ENCODE measurements around the gene ECHDC1. TPM values are rescaled to one million over a fixed set of nuclear protein-coding genes. Genes with fewer than 3 reads are reported as not detected.
A peak's percentile ranks its signal among the peaks of the same experiment; 100 is the strongest.

Gene ECHDC1
- total and polyA plus RNA-seq, 2 of the 8 experiments (the other 6 are each of a cell fraction or from before 2014, with no cell fraction given): 11.3 to 60.5 TPM

GRCh38 chr6:127365874-127366273 lies 22.5 kb upstream of the ECHDC1 start:
- 96% methylated on average over 5 of the region's 5 CpGs; no CpG with 5 or more reads in 1 of the 2 experiments for WGBS, 2 experiments (ENCODE audit: extremely low coverage in 1 of 2, insufficient coverage in 1 of 2, insufficient read length in 1 of 2, insufficient replicate concordance in 2 of 2, low coverage in 1 of 2, low lambda C conversion rate in 2 of 2, missing lambda C conversion rate in 1 of 2)
- Histone ChIP-seq H3K79me1 (ENCODE audit: low read depth, low read length) (no peaks in the 10 kb centered on the region), H4K8ac (ENCODE audit: extremely low read depth, insufficient read depth, low read length) (no peak overlapping the region), H3K27ac (ENCODE audit: low read depth, low read length) (no peak overlapping the region), H2BK15ac (ENCODE audit: low read length) (no peak overlapping the region), H3K56ac (replicated peaks; ENCODE audit: insufficient read length, low read depth, low read length) (peak overlapping the region; percentile 46), H3K4me3 (ENCODE audit: extremely low read depth in 1 of 4, insufficient read depth in 2 of 4, low read depth in 3 of 4, low read length in 4 of 4) (no peak overlapping the region), H4K5ac (ENCODE audit: insufficient read length, low read depth, low read length) (no peak overlapping the region), H2BK20ac (ENCODE audit: low read length) (peak overlapping the region; percentile 76; the same call in 1 of the 2 replicates), H3K23me2 (ENCODE audit: low read depth, low read length) (no peaks in the 10 kb centered on the region), H2AK5ac (ENCODE audit: low read depth, low read length) (0 out of 2 replicates have a peak overlapping the region, but pooled peaks have one; percentile 28), H4K91ac (replicated peaks; ENCODE audit: insufficient read length, low read length) (no peak overlapping the region), H3K79me2 (ENCODE audit: control insufficient read depth in 1 of 2, insufficient read depth in 2 of 2, low read length in 2 of 2) (no peaks in the 10 kb centered on the region; a peak in 1 of 4 replicates), H3K4ac (replicated peaks; ENCODE audit: insufficient read length, low read depth, low read length) (no peak overlapping the region), H3K9ac (replicated peaks in 1 of 4; ENCODE audit: extremely low read depth in 1 of 4, low read depth in 3 of 4, low read length in 3 of 4) (no peak overlapping the region), H3K4me2 (ENCODE audit: insufficient read depth in 1 of 2, low read depth in 2 of 2, low read length in 2 of 2) (no peak overlapping the region), H2BK120ac (replicated peaks; ENCODE audit: low read depth, low read length) (peak overlapping the region; percentile 64), H3K18ac (ENCODE audit: extremely low read depth, low read length) (peak overlapping the region; percentile 39; the same call in 1 of the 2 replicates), H3K9me3 (ENCODE audit: insufficient read depth in 2 of 2, low read depth in 1 of 2, low read length in 1 of 2) (no peaks in the 10 kb centered on the region), H3K27me3 (replicated peaks in 1 of 4; ENCODE audit: control insufficient read depth in 3 of 4, extremely low read depth in 1 of 4, insufficient read depth in 3 of 4, low read length in 3 of 4) (no peaks in the 10 kb centered on the region), H4K20me1 (replicated peaks in 1 of 2; ENCODE audit: control insufficient read depth in 1 of 2, insufficient read depth in 2 of 2, low read length in 2 of 2) (no peaks in the 10 kb centered on the region), H2BK5ac (ENCODE audit: low read depth, low read length) (peak overlapping the region; percentile 68), H2BK12ac (ENCODE audit: low read depth, low read length) (peak overlapping the region; percentile 65), H3K36me3 (ENCODE audit: control insufficient read depth in 2 of 4, insufficient read depth in 4 of 4, low read length in 3 of 4) (no peaks in the 10 kb centered on the region), H3K14ac (ENCODE audit: insufficient read length) (no peak overlapping the region), H3K23ac (ENCODE audit: insufficient read length) (no peak overlapping the region), H3K4me1 (replicated peaks in 1 of 4; ENCODE audit: control insufficient read depth in 3 of 4, insufficient read depth in 4 of 4, low read length in 3 of 4) (no peaks in the 10 kb centered on the region), H2AFZ (ENCODE audit: low read length) (no peak overlapping the region)
- ChIA-PET CTCF (ENCODE audit: partially characterized antibody) (interaction anchor here (1.1 to 1.3 kb wide), 3 partner anchors 24 to 150 kb away, joined by 3 read pairs; no protein-coding TSS in a partner anchor), POLR2A (ENCODE audit: partially characterized antibody) (no interaction called here)
- TF ChIP-seq SP4 (IDR thresholded peaks at IDR 0.05; ENCODE audit: low read length) (no peak), POU5F1 (IDR thresholded peaks at IDR 0.05; ENCODE audit: low read depth, low read length) (no peak), NRF1 (IDR thresholded peaks at IDR 0.05; ENCODE audit: low read depth, low read length) (no peak), CBX8 (IDR thresholded peaks at IDR 0.05; ENCODE audit: borderline replicate concordance, low read depth, low read length) (no peak), GTF2F1 (IDR thresholded peaks at IDR 0.05; ENCODE audit: borderline replicate concordance, low read depth, low read length) (no peak), CHD2 (IDR thresholded peaks at IDR 0.05; ENCODE audit: low read length) (no peak), RBBP5 (IDR thresholded peaks at IDR 0.05; ENCODE audit: borderline replicate concordance, low read depth, low read length) (no peak), BRCA1 (IDR thresholded peaks at IDR 0.05; ENCODE audit: low read depth, low read length) (no peak), EP300 (IDR thresholded peaks at IDR 0.05; ENCODE audit: borderline replicate concordance in 1 of 2, low read depth in 2 of 2, low read length in 2 of 2) (no peak), FOSL1 (IDR thresholded peaks at IDR 0.05; ENCODE audit: insufficient read depth, low read depth, low read length) (no peak)
- FAIRE-seq (no peak), DNase-seq (ENCODE audit: low read depth in 1 of 2, low spot score in 2 of 2) (no peak)
